Activated B cell treated with CpG ODN at 0.5 μM for 24 hours (primary cell): Measurements from ENCODE around the gene BTBD9. TPM values are rescaled to one million over a fixed set of nuclear protein-coding genes. Genes with fewer than 3 reads are reported as not detected.

Source experiments
- ATAC-seq: fragments of 200-7000 bp; cut with Tn5 transposase; one replicate; pipeline ENCODE4 v1.10.0; 2021; ENCODE audit warnings: low read depth, mild to moderate bottlenecking, moderate library complexity
- CTCF ChIA-PET: fragments of 350-600 bp; sonication (Branson Sonifier 250); formaldehyde crosslinking; loops from one replicate; lab custom pipeline; 2021; ENCODE audit warnings: antibody characterized with exemption; lab: Charles Lee
- POLR2A ChIA-PET: fragments of 350-600 bp; sonication (Branson Sonifier 250); formaldehyde crosslinking; loops from one replicate; lab custom pipeline; 2021; ENCODE audit warnings: antibody characterized with exemption; lab: Charles Lee
- DNase-seq: peaks from one replicate; pipeline ENCODE4 v3.0.0; 2022
- H3K27ac Mint-ChIP-seq: one replicate; pipeline ENCODE4 v1.8.0; 2020; ENCODE audit warnings: mixed read lengths
- H3K27me3 Mint-ChIP-seq: one replicate; pipeline ENCODE4 v1.8.0; 2021; ENCODE audit warnings: mixed read lengths
- H3K36me3 Mint-ChIP-seq: one replicate; pipeline ENCODE4 v1.8.0; 2021; ENCODE audit warnings: low read depth, mixed read lengths
- H3K4me1 Mint-ChIP-seq: one replicate; pipeline ENCODE4 v1.8.0; 2021; ENCODE audit warnings: mixed read lengths
- H3K4me3 Mint-ChIP-seq: one replicate; pipeline ENCODE4 v1.8.0; 2020; ENCODE audit warnings: mild to moderate bottlenecking, mixed read lengths
- H3K9me3 Mint-ChIP-seq: one replicate; pipeline ENCODE4 v1.8.0; 2020; ENCODE audit warnings: mixed read lengths
- CTCF ChIP-seq: fragments of 200-600 bp; IDR thresholded peaks from one replicate; pipeline ENCODE4 v1.8.0; 2022; ENCODE audit warnings: antibody characterized with exemption, mild to moderate bottlenecking
- intact Hi-C: fragments of 100-400 bp; cut with micrococcal nuclease; formaldehyde crosslinking; loops from one replicate; pipeline ENCODE4 v1.15.1; 2024
- total RNA-seq: library from RNA; stranded (reverse); gene quantifications from 2 replicates; pipeline ENCODE4 v1.2.3, GENCODE V29; 2022

Gene BTBD9
- total RNA-seq, 1 donor from 2014 or later, result 25.7 TPM

GRCh38 chr6:38171997-38172738 is 467.6 kb downstream of the BTBD9 start:
- DNase-seq (no peak), ATAC-seq (no peak)
- ChIA-PET CTCF (no interaction called here), POLR2A (no interaction called here)
- Mint-ChIP-seq H3K4me1 (no peaks in the 10 kb centered on the region), H3K27me3 (no peaks in the 10 kb centered on the region), H3K9me3 (no peaks in the 10 kb centered on the region), H3K36me3 (peaks cover 32% of the 10 kb centered on the region), H3K27ac (no peak overlapping the region), H3K4me3 (no peak overlapping the region)
- no peak for TF ChIP-seq CTCF
- intact Hi-C loops, result no loop called here

GRCh38 chr6:38170666-38171355 is 468.9 kb downstream of the BTBD9 start:
- DNase-seq (no peak), ATAC-seq (no peak)
- H3K27me3 Mint-ChIP-seq, result no peaks in the 10 kb centered on the region
- H3K4me3 Mint-ChIP-seq, result no peak overlapping the region
- POLR2A ChIA-PET, result no interaction called here
- intact Hi-C loops, result no loop called here
- peaks cover 26% of the 10 kb centered on the region for H3K36me3 Mint-ChIP-seq
- no peaks in the 10 kb centered on the region for H3K4me1 Mint-ChIP-seq
- H3K9me3 Mint-ChIP-seq, result no peaks in the 10 kb centered on the region
- H3K27ac Mint-ChIP-seq, result no peak overlapping the region
- CTCF ChIA-PET, result no interaction called here
- TF ChIP-seq CTCF, result no peak

GRCh38 chr6:38169977-38170526 is 469.7 kb downstream of the BTBD9 start:
- intact Hi-C loops, result no loop called here
- no peak overlapping the region for H3K4me3 Mint-ChIP-seq
- H3K36me3 Mint-ChIP-seq, result peaks cover 21% of the 10 kb centered on the region
- DNase-seq, result no peak
- ATAC-seq, result no peak
- ChIA-PET POLR2A (no interaction called here), CTCF (no interaction called here)
- no peaks in the 10 kb centered on the region for H3K27me3 Mint-ChIP-seq
- no peaks in the 10 kb centered on the region for H3K9me3 Mint-ChIP-seq
- H3K27ac Mint-ChIP-seq, result no peak overlapping the region
- no peak for TF ChIP-seq CTCF
- H3K4me1 Mint-ChIP-seq, result no peaks in the 10 kb centered on the region

GRCh38 chr6:38169221-38169976 is 470.3 kb downstream of the BTBD9 start:
- no peaks in the 10 kb centered on the region for H3K27me3 Mint-ChIP-seq
- ATAC-seq (no peak), DNase-seq (no peak)
- H3K9me3 Mint-ChIP-seq, result no peaks in the 10 kb centered on the region
- H3K27ac Mint-ChIP-seq, result no peak overlapping the region
- peaks cover 16% of the 10 kb centered on the region for H3K36me3 Mint-ChIP-seq
- no peaks in the 10 kb centered on the region for H3K4me1 Mint-ChIP-seq
- intact Hi-C loops, result no loop called here
- no peak for TF ChIP-seq CTCF
- ChIA-PET CTCF (no interaction called here), POLR2A (no interaction called here)
- no peak overlapping the region for H3K4me3 Mint-ChIP-seq

- Mint-ChIP-seq H3K9me3 (no peaks in the 10 kb centered on the region), H3K27ac (no peak overlapping the region), H3K4me3 (no peak overlapping the region), H3K36me3 (peaks cover 9% of the 10 kb centered on the region), H3K27me3 (no peaks in the 10 kb centered on the region), H3K4me1 (no peaks in the 10 kb centered on the region)
- ChIA-PET CTCF (no interaction called here), POLR2A (no interaction called here)
- no peak for ATAC-seq
- intact Hi-C loops, result no loop called here
- DNase-seq, result no peak
- no peak for TF ChIP-seq CTCF
Observed at GRCh38 chr6:38168699-38169098, 471.0 kb downstream of the BTBD9 start.
